Kidney (tissue), 14 donors: ENCODE data around the gene MRPS17. TPM values are rescaled to one million over a fixed set of nuclear protein-coding genes. Genes with fewer than 3 reads are reported as not detected.

ENCODE experiments used
- DNase-seq, 5 donors: peaks; one replicate each; pipeline ENCODE4 v3.0.0-alpha.2; 2013 to 2020
- FAIRE-seq: peaks from 2 replicates; lab custom pipeline; 2012; peaks lifted over from hg19 to GRCh38; lab: Jason Lieb, UNC
- H3K27ac ChIP-seq, 2 donors: one replicate each; pipeline ENCODE4 v1.7.0; 2013; ENCODE audit warnings: low read depth in 2 of 2, low read length in 2 of 2, inconsistent platforms in 1 of 2
- H3K27me3 ChIP-seq: one replicate; pipeline ENCODE4 v1.7.1; 2013; ENCODE audit warnings: low read length, inconsistent platforms; ENCODE audit not compliant: control insufficient read depth, insufficient read depth
- H3K36me3 ChIP-seq, 3 donors: one replicate each; pipeline versions ENCODE4 v1.7.0 to v1.7.1; 2013; ENCODE audit warnings: low read length in 3 of 3, control low read depth in 1 of 3, inconsistent platforms in 1 of 3; ENCODE audit not compliant: insufficient read depth in 3 of 3, control insufficient read depth in 2 of 3
- H3K4me1 ChIP-seq, 3 donors: one replicate each; pipeline versions ENCODE4 v1.7.0 to v1.7.1; 2013; ENCODE audit warnings: low read length in 3 of 3, inconsistent platforms in 1 of 3, low read depth in 1 of 3; ENCODE audit not compliant: control insufficient read depth in 2 of 3, insufficient read depth in 2 of 3
- H3K4me3 ChIP-seq, 3 donors: one replicate each; pipeline versions ENCODE4 v1.7.0 to v1.8.1; 2013; ENCODE audit warnings: low read length in 3 of 3, control low read depth in 1 of 3, inconsistent platforms in 1 of 3
- H3K9ac ChIP-seq, 3 donors: one replicate each; pipeline versions ENCODE4 v1.7.0 to v1.7.1; 2013; ENCODE audit warnings: low read length in 3 of 3, control low read depth in 1 of 3, inconsistent platforms in 1 of 3
- H3K9me3 ChIP-seq, 3 donors: one replicate each; pipeline versions ENCODE4 v1.7.0 to v1.7.1; 2013; ENCODE audit warnings: low read length in 3 of 3, control low read depth in 1 of 3, inconsistent platforms in 1 of 3; ENCODE audit not compliant: control insufficient read depth in 2 of 3, insufficient read depth in 1 of 3
- CTCF ChIP-seq: IDR thresholded peaks from 3 replicates; pipeline ENCODE4 v1.5.1; 2012; ENCODE audit warnings: mild to moderate bottlenecking, moderate library complexity, borderline replicate concordance; ENCODE audit not compliant: insufficient read depth; ENCODE audit errors: extremely low read depth
- intact Hi-C: fragments of 100-400 bp; cut with DNase I; formaldehyde crosslinking; loops from one replicate; pipeline ENCODE4 v1.11.1; 2022
- polyA plus RNA-seq: library from polyadenylated mRNA; stranded (reverse); fragments of 350-450 nt; fragmentation: Illumina TruSeq; extraction: RNeasy Lipid Tissue Mini Kit (QIAGEN cat#74804); gene quantifications from one replicate; pipeline ENCODE4 v1.2.3, GENCODE V29; 2014; ENCODE audit warnings: low read depth, low replicate concordance; ENCODE audit not compliant: insufficient read depth
- total RNA-seq: library from RNA; stranded (reverse); fragmentation: NEBNext Ultra II Directional; extraction: Animal tissue kit (Norgen Biotek cat#: 25700); gene quantifications from one replicate; pipeline ENCODE4 v1.2.1, GENCODE V29; 2021
- donor health status: control.
- donor health status: control.
- donor health status: control.
- donor health status: control.
- donor health status: control.
- donor health status: DM: yes; HTN: yes; CAD: no.
- donor health status: Normal renal cell carcinoma (clear cell type).

MRPS17 gene
- total and polyA plus RNA-seq, 2 donors from 2014 or later = 12.5 to 26.8 TPM

GRCh38 chr7:55963584-55964168, 12.0 kb downstream of the MRPS17 start:
- intact Hi-C loops = no loop called here
- no peak for FAIRE-seq
- Histone ChIP-seq H3K9ac (peak overlapping the region in 2 of 3 donors; percentile 67), H3K4me1 (peaks cover 0 to 5% (median 3%) of the 10 kb centered on the region in 3 donors), H3K27me3 (no peaks in the 10 kb centered on the region), H3K36me3 (no peaks in the 10 kb centered on the region), H3K27ac (peak overlapping the region; percentile 67 to 85), H3K9me3 (no peaks in the 10 kb centered on the region), H3K4me3 (peak overlapping the region; percentile 16 to 60 (median 55))
- no peak for DNase-seq
- no peak for TF ChIP-seq CTCF

GRCh38 chr7:55964261-55965099, 12.8 kb downstream of the MRPS17 start, which contains the start of gene NIPSNAP2:
TSS of gene NIPSNAP2 (plus strand) at chr7:55964585. CDS start at chr7:55964610, 25 bp downstream.
- peak; percentile 70 for TF ChIP-seq CTCF
- Histone ChIP-seq H3K36me3 (peaks cover 0 to 3% (median 0%) of the 10 kb centered on the region in 3 donors), H3K4me3 (peak within 1 kb of the TSS; percentile 66 to 83 (median 70)), H3K9ac (peak within 1 kb of the TSS; percentile 24 to 91 (median 82)), H3K27ac (peak within 1 kb of the TSS; percentile 88 to 90), H3K27me3 (no peaks in the 10 kb centered on the region), H3K4me1 (peaks cover 0 to 5% (median 3%) of the 10 kb centered on the region in 3 donors), H3K9me3 (no peaks in the 10 kb centered on the region)
- FAIRE-seq = no peak
- intact Hi-C loops = no loop called here
- peak; percentile 68 to 96 (median 81) for DNase-seq

- peak in 1 of 5 donors; percentile 56 for DNase-seq
- intact Hi-C loops = no loop called here
- no peaks in the 10 kb centered on the region for H3K27me3 ChIP-seq
- FAIRE-seq = no peak
- peak overlapping the region; percentile 24 to 91 (median 82) for H3K9ac ChIP-seq
- H3K27ac ChIP-seq = peak overlapping the region; percentile 88 to 90
- H3K4me3 ChIP-seq = peak overlapping the region; percentile 66 to 83 (median 70)
- TF ChIP-seq CTCF = no peak
- H3K36me3 ChIP-seq = peaks cover 0 to 4% (median 0%) of the 10 kb centered on the region in 3 donors
- H3K4me1 ChIP-seq = peaks cover 0 to 5% (median 3%) of the 10 kb centered on the region in 3 donors
- H3K9me3 ChIP-seq = no peaks in the 10 kb centered on the region
These were observed 13.4 kb downstream of the MRPS17 start for GRCh38 chr7:55965100-55965470.
